ENCODE results near the gene ARL15.

GRCh38 chr5:53948598-53948997 is 361.8 kb downstream of the ARL15 start:
- no peak for TF ChIP-seq CTCF (IDR thresholded peaks at IDR 0.05)
- no peak for TF ChIP-seq POLR2A (IDR thresholded peaks at IDR 0.05)
